ENCODE results near the gene ARHGAP10.
"Not testable (repeated sequence)": the region's sequence is repeated elsewhere in the genome, so short reads cannot be mapped to it uniquely, and the experiment has no call there.

The ARHGAP10 gene

GRCh38 chr4:148068065-148068911 is 336.4 kb downstream of the ARHGAP10 start:
- DNase-seq (ENCODE audit: low read depth), result no peak

GRCh38 chr4:148069086-148069894 is 337.4 kb downstream of the ARHGAP10 start:
- no peak for DNase-seq (ENCODE audit: low read depth)

GRCh38 chr4:148069895-148070178 is 337.9 kb downstream of the ARHGAP10 start:
- DNase-seq (ENCODE audit: low read depth), result no peak

GRCh38 chr4:148071009-148071408 is 339.1 kb downstream of the ARHGAP10 start:
- no peak for DNase-seq (ENCODE audit: low read depth)

GRCh38 chr4:148072789-148073188 is 340.9 kb downstream of the ARHGAP10 start:
- no peak for DNase-seq (ENCODE audit: low read depth)

- DNase-seq (ENCODE audit: low read depth), result no peak
These were observed 341.5 kb downstream of the ARHGAP10 start for GRCh38 chr4:148073349-148073748.

- no peak for DNase-seq (ENCODE audit: low read depth)
These were observed 342.6 kb downstream of the ARHGAP10 start for GRCh38 chr4:148074462-148074861.

GRCh38 chr4:148075438-148075837 is 343.6 kb downstream of the ARHGAP10 start:
- DNase-seq (ENCODE audit: low read depth), result no peak

- no peak for DNase-seq (ENCODE audit: low read depth)
These were observed 345.1 kb downstream of the ARHGAP10 start for GRCh38 chr4:148076964-148077363.

GRCh38 chr4:148077581-148077980 is 345.7 kb downstream of the ARHGAP10 start:
- no peak for DNase-seq (ENCODE audit: low read depth)

GRCh38 chr4:148078061-148078460 is 346.2 kb downstream of the ARHGAP10 start:
- no peak for DNase-seq (ENCODE audit: low read depth)

GRCh38 chr4:148079961-148080360 is 348.1 kb downstream of the ARHGAP10 start:
- DNase-seq (ENCODE audit: low read depth), result no peak

- DNase-seq (ENCODE audit: low read depth), result no peak
These were observed 349.4 kb downstream of the ARHGAP10 start for GRCh38 chr4:148081267-148081666.

- DNase-seq (ENCODE audit: low read depth), result no peak
These were observed 349.9 kb downstream of the ARHGAP10 start for GRCh38 chr4:148081745-148082144.

GRCh38 chr4:148083073-148083472 is 351.2 kb downstream of the ARHGAP10 start:
- not testable (repeated sequence) for DNase-seq (ENCODE audit: low read depth)

GRCh38 chr4:148089624-148090023 is 357.7 kb downstream of the ARHGAP10 start:
- no peak for DNase-seq (ENCODE audit: low read depth)

GRCh38 chr4:148090029-148090428 is 358.1 kb downstream of the ARHGAP10 start:
- DNase-seq (ENCODE audit: low read depth), result no peak

GRCh38 chr4:148090503-148091476 is 358.9 kb downstream of the ARHGAP10 start:
- no peak for DNase-seq (ENCODE audit: low read depth)

GRCh38 chr4:148091896-148092295 is 360.0 kb downstream of the ARHGAP10 start:
- DNase-seq (ENCODE audit: low read depth), result no peak

GRCh38 chr4:148092316-148093014 is 360.6 kb downstream of the ARHGAP10 start:
- DNase-seq (ENCODE audit: low read depth), result no peak

GRCh38 chr4:148093065-148093464 is 361.2 kb downstream of the ARHGAP10 start:
- DNase-seq (ENCODE audit: low read depth), result no peak

Measured in HS-27A (cell line).